NCI-H345 treated with DMSO at 0.1 percent for 48 hours (cell line): ENCODE results near the gene LRRN3.

Experiments used
- DNase-seq: peaks from one replicate; lab custom pipeline; 2025; ENCODE audit not compliant: unreplicated experiment; lab: John Stamatoyannopoulos, UW

LRRN3 gene

DNA sequence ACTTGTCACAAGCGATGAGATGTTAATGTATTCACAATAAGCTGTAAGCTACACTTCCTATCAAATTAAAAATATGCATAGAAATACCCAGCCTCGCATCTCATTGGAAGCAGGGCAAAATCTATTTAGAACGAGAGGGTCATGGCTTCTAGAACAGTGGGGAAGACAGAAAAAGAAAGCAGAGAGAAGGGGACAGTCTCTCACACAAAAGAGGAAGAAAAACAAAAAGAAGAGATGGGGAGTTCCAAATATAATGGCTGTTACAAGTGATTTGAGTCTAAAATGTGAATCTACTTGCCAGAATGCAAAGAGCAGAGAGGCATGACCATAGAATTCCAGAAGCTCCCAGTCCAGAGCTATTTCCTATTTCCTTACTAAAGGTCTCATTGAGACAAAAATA, 13.8 kb downstream of the LRRN3 start:
- DNase-seq: no peak

- DNase-seq: no peak
These were observed 14.3 kb downstream of the LRRN3 start for GRCh38 chr7:111105269-111105668.

GRCh38 chr7:111107579-111107978, 16.7 kb downstream of the LRRN3 start:
- no peak for DNase-seq

- DNase-seq: no peak
These were observed 17.1 kb downstream of the LRRN3 start for GRCh38 chr7:111108000-111108399.

GRCh38 chr7:111108496-111108895, 17.6 kb downstream of the LRRN3 start:
- DNase-seq: no peak

DNA sequence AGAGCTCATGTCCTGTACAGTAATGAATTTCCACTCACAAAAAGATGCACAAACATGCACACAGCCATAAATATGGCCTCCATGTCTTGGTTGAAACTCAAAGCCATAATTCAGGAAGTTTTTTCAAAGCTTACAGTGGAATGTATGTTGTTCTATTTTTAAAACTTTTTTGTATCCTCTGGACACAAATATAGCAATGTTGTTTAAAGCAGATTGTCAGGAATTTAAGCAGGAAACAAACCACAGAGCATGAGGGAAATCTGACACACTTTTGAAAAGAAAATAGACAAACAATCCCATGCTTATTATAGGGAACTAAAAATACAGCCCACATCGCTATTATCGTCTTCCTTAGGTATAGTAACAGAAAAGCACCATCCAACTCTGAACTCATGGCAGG, 21.5 kb downstream of the LRRN3 start:
- DNase-seq: no peak

GRCh38 chr7:111113263-111114017, 22.5 kb downstream of the LRRN3 start:
- DNase-seq: no peak

- no peak for DNase-seq
These were observed 25.0 kb downstream of the LRRN3 start for GRCh38 chr7:111115966-111116365.

DNA sequence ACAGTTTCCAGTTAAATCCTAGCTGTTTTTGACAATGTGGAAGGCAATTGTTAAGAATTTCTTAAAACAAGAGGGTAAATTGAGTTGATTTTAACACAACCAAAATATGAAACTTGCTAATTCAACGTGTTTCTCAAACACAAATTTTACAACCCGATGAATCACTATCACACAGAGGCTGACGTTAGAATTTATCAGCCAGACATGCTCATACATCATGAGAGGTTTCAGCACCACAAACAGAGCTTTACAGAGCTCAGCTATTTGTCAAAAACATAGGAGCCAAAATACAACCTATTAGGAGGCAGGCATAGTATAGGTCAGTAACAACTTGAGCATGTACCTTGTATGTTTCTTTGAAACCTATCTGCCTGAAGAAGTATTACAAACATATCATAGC, 36.1 kb downstream of the LRRN3 start:
- no peak for DNase-seq

DNA sequence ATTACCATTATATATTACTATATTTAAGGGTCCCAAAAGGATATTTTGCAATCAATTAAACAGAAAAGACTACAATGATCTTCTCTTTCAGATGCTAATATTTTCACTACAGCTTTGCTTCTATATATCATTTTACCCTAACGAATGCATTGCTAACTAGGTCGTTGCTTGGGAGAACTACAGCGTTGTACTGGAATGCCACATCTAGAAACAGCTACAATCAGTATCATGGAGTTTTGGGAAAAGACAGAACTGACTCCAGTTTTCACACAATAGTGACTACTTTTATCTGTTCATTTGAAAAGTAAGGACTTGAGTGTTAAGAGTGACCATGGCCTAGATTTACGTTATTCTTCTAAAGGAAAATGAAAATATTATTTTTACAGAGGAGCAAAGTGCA, 38.5 kb downstream of the LRRN3 start:
- DNase-seq: no peak

DNA sequence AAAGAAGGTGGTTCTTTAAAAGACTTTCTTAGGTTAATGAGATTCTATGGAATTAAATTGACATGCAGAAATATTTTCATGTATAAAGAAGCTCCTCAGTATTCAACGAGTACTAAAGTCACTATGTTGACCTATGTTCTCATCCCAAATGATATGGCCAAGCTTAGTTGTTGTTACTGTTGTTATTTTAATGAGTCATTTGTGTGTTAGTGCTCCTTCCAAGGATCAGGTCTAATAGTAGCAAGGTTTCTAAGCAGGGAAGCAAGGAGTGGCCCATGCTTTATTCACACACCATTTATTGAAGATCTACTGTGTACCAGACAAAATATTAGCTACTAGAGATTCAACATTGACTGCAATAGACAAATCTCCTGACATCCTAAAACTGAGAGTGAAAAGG, 41.9 kb downstream of the LRRN3 start:
- DNase-seq: no peak

DNA sequence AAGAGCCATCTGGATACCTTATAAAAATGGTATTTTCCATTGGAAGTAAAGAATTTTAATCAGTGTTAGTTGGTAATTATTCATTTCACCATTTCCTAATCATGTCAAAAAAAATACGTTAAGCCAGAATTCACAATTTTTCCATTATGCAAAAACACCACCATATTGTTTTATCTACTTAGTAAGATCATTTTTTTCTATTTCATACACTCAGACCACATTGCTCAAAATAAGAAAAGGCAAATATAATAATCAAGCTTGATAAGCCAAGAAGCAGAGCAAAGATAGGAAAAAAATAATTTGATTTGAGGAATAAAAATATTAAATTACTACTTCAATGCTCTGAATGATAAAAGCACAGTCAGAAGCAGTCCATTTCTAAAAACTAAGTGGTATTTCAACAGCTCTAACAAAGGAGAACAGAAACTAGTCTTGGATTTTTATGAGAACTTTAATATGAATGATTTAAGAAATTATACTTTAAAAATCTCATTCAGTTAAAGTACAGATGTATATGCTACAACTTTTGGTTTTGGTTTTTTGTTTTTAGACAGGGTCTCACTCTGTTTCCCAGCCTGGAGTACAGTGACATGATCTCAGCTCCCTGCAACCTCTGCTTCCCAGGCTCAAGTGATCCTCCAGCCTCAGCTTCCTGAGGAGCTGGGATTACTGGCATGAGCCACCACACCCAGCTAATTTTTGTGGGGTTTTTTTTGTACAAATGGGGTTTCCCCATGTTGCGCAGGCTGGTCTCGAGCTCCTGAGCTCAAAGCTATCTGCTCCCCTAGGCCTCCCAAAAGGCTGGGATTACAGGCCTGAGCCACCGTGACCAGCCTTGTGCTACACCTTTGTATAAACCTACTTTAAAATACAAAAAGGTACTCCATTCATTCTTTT, 46.6 kb downstream of the LRRN3 start:
- no peak for DNase-seq

DNA sequence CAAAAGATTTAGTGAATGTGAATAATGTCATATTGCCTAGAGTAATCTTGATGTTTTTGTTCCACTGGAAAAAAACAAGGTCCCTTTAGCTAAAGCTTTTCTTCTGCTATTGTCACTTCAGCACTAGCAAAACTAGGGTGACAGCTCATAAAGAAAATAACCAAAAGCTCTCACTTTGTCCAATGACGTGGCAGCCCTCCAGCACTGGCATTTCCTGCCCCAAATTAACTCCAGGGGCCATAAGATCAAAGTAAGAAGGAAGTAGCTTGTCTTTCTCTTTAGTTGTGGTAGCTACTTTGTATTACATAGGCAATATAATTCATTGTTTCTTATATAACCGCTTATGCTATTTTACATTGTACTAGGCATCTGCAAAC, 47.3 kb downstream of the LRRN3 start:
- DNase-seq: no peak

- no peak for DNase-seq
These were observed 47.7 kb downstream of the LRRN3 start for GRCh38 chr7:111138586-111138985.

DNA sequence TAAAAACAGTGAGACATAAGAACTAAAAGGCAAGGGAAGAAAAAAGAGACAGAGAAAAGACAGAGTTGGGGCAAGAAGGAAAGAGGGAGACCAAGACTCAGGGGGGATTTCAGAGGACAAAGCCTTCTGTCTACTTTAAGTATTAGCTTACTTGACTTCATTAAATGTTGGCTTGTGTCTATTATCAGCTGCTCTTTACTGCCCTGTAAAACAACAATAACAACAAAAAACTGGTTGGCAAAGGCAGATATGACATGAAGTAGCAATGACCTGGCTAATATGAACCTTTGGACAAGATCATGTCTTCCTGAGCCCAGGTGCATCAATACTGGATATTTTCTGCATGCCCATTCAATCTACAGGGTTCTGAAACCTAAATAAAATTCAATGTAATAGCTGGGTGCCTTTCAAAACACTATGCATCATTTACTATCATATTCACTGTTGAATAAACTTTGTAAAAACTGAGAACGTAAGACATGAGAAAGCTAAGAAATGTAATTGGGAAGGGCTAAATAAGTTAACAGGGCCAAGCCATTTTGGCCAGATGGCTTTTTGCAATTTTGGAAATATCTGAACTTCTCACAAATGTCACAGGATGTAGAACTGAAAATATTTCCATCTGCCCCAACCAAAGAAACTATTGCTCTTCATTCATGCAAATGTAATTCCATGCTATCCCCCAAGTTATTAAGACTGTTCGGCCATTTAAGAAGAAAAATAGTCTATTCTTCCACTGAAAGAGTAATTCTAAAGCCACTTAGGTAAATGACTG, 49.4 kb downstream of the LRRN3 start:
- no peak for DNase-seq

DNA sequence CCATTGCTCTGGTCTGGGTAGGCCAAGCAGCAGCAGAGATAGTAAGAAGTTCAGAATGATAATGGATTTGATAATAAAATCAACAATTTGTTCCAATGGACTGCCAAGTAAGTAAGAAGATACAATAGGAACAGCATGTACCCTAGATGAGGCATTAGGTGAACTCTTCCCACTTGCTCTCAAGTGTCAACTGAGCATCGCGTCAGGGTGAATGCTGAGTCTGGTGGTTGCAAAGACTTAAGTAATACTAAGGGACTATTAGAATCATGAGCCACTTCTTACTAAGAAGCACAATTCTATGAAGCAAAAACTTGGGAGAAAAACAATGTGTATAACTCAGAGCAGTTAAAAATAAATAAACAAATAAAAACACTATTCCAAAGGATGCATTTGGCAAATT, 54.5 kb downstream of the LRRN3 start:
- no peak for DNase-seq

DNA sequence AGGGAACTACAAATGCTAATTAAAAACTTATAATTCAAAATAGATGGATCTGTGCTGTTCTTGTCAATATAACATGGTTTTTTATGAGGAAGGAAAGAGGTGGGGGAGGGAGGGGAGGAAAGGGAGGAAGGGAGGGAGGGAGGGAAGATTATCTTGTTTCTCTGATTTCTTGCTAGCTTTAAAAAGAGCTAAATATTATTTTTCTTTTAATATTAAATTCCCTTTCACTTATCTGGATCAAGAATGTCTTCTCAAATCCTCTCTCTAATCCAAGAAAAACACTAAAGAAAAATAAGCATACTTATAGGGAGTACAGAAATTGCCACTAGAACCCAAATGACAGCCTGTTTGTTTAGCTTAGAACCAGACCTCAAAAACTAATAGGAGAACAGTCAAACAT, 55.2 kb downstream of the LRRN3 start:
- no peak for DNase-seq

- DNase-seq: no peak
These were observed 57.0 kb downstream of the LRRN3 start for GRCh38 chr7:111147708-111148533.

DNA sequence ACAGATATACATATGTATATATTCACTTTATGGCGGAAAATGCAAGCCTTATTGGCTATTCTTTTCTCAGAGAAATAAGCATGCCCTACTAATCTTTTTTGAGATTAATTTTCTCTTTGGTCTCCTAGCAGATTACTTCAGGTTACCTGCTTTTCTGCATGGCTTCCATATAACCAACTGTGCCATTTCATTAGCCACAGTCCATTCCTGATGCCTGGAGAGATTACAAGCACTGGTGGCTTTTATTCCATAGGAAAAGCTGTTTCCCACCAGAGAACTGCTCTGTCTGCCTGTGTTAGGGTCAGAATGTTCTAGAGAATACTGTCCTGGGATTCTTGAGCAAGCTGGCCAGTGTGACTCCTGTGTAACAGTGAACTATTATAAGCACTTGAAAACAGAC, 59.8 kb downstream of the LRRN3 start:
- DNase-seq: no peak

DNA sequence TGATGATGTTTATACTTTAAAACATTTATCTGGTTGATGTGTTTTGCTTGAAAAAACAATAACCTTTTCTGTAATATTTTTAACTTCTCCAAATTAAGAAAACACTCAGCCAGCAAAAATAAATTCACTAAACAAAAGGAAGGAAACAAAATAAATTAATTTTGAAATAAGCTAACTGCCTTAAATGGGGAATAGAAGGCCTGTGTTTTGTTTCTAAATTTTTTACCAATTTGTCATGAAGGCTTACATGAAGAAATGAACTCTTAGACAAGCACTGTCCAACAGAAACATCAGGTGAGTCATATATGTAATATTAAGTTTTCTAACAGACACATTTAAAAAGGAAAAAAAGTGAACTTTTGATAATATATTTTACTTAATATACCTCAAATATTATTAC, 68.5 kb downstream of the LRRN3 start:
- no peak for DNase-seq

- DNase-seq: no peak
These were observed 69.4 kb downstream of the LRRN3 start for GRCh38 chr7:111160297-111160696.
